IMR-90 (cell line): Measurements from ENCODE around the gene PRKAR1B. TPM values are rescaled to one million over a fixed set of nuclear protein-coding genes. Genes with fewer than 3 reads are reported as not detected.

Experiments
- ATAC-seq: fragments of 200-7000 bp; cut with Tn5 transposase; 2 replicates; pipeline ENCODE4 v1.9.1; 2020; ENCODE audit warnings: low read depth, mild to moderate bottlenecking, moderate library complexity
- BruUV-seq: library from RNA; stranded (reverse); fragments of 400-500 nt; replicated peaks from 2 replicates; lab custom pipeline; 2021; lab: Mats Ljungman, UMichigan
- CTCF ChIA-PET: fragments of 300-600 bp; formaldehyde crosslinking; extraction: SDS; loops from one replicate; lab custom pipeline; 2021; ENCODE audit warnings: antibody characterized with exemption; lab: Yijun Ruan, JAX
- POLR2A ChIA-PET: fragments of 300-600 bp; sonication (Branson Sonifier 250); formaldehyde crosslinking; loops from one replicate; lab custom pipeline; 2022; ENCODE audit warnings: antibody characterized with exemption; ENCODE audit not compliant: unreplicated experiment; lab: Charles Lee
- DNase-seq: peaks from one replicate; pipeline ENCODE4 v3.0.0; 2013
- H2AFZ ChIP-seq: replicated peaks from 2 replicates; pipeline ENCODE3; 2013; ENCODE audit warnings: low read length, mild to moderate bottlenecking; ENCODE audit not compliant: poor library complexity
- H2AK5ac ChIP-seq: 2 replicates; pipeline ENCODE4 v1.6.1; 2013; ENCODE audit warnings: low read depth, low read length, inconsistent platforms
- H2AK9ac ChIP-seq: replicated peaks from 2 replicates; pipeline ENCODE3; 2013; ENCODE audit warnings: mild to moderate bottlenecking, low read depth, low read length, moderate library complexity; ENCODE audit not compliant: poor library complexity
- H2BK120ac ChIP-seq: 2 replicates; pipeline ENCODE4 v1.6.1; 2013; ENCODE audit warnings: low read depth, low read length, inconsistent platforms
- H2BK15ac ChIP-seq: 3 replicates; pipeline ENCODE4 v1.6.1; 2013; ENCODE audit warnings: low read depth, low read length, inconsistent platforms
- H2BK20ac ChIP-seq: 2 replicates; pipeline ENCODE4 v1.6.1; 2013; ENCODE audit warnings: low read depth, mild to moderate bottlenecking, inconsistent platforms, low read length, moderate library complexity
- H2BK5ac ChIP-seq: 2 replicates; pipeline ENCODE4 v1.6.1; 2013; ENCODE audit warnings: mild to moderate bottlenecking, low read depth, low read length, inconsistent platforms; ENCODE audit not compliant: poor library complexity, severe bottlenecking
- H3K14ac ChIP-seq: replicated peaks from 2 replicates; pipeline ENCODE4 v1.6.1; 2013; ENCODE audit warnings: low read depth, low read length, inconsistent platforms
- H3K18ac ChIP-seq: 2 replicates; pipeline ENCODE4 v1.6.1; 2013; ENCODE audit warnings: low read depth, low read length, control low read depth
- H3K23ac ChIP-seq: 2 replicates; pipeline ENCODE4 v1.6.1; 2013; ENCODE audit warnings: low read depth, low read length, inconsistent platforms
- H3K27ac ChIP-seq: 2 replicates; pipeline ENCODE4 v1.5.1; 2013; ENCODE audit warnings: mild to moderate bottlenecking, control low read depth, low read length; ENCODE audit not compliant: insufficient read depth
- H3K27me3 ChIP-seq: 2 replicates; pipeline ENCODE4 v1.6.1; 2013; ENCODE audit warnings: low read length; ENCODE audit not compliant: control insufficient read depth, insufficient read depth
- H3K36me3 ChIP-seq: 2 replicates; pipeline ENCODE4 v1.6.1; 2013; ENCODE audit warnings: low read length, mixed read lengths; ENCODE audit not compliant: control insufficient read depth, insufficient read depth
- H3K4ac ChIP-seq: 2 replicates; pipeline ENCODE4 v1.6.1; 2013; ENCODE audit warnings: low read depth, low read length, inconsistent platforms
- H3K4me1 ChIP-seq: 2 replicates; pipeline ENCODE4 v1.6.1; 2013; ENCODE audit warnings: low read length, mixed read lengths; ENCODE audit not compliant: control insufficient read depth, insufficient read depth
- H3K4me2 ChIP-seq: 2 replicates; pipeline ENCODE4 v1.6.1; 2013; ENCODE audit warnings: low read depth, mild to moderate bottlenecking, control low read depth, low read length, moderate library complexity
- H3K4me3 ChIP-seq: 2 replicates; pipeline ENCODE4 v1.5.1; 2013; ENCODE audit warnings: low read depth, mild to moderate bottlenecking, control low read depth, low read length, moderate library complexity; ENCODE audit not compliant: insufficient read depth
- H3K56ac ChIP-seq: 2 replicates; pipeline ENCODE4 v1.6.1; 2013; ENCODE audit warnings: low read length, inconsistent platforms; ENCODE audit not compliant: insufficient read depth; ENCODE audit errors: extremely low read depth
- H3K79me1 ChIP-seq, 2 experiments: 2 replicates each; pipeline ENCODE4 v1.6.1; 2013; ENCODE audit warnings: low read length in 2 of 2, inconsistent platforms in 1 of 2, low read depth in 1 of 2
- H3K9ac ChIP-seq: 2 replicates; pipeline ENCODE4 v1.6.1; 2013; ENCODE audit warnings: low read depth, low read length, control low read depth
- H3K9me1 ChIP-seq: 2 replicates; pipeline ENCODE4 v1.6.1; 2013; ENCODE audit warnings: low read length, inconsistent platforms; ENCODE audit not compliant: insufficient read depth
- H3K9me3 ChIP-seq: 2 replicates; pipeline ENCODE4 v1.6.1; 2013; ENCODE audit warnings: low read length; ENCODE audit not compliant: control insufficient read depth, insufficient read depth
- H4K20me1 ChIP-seq: 2 replicates; pipeline ENCODE4 v1.6.1; 2013; ENCODE audit warnings: low read length, inconsistent platforms; ENCODE audit not compliant: insufficient read depth
- H4K5ac ChIP-seq: 2 replicates; pipeline ENCODE4 v1.6.1; 2013; ENCODE audit warnings: mild to moderate bottlenecking, low read depth, low read length, control low read depth
- H4K8ac ChIP-seq, 2 experiments: 2 replicates each; pipeline ENCODE4 v1.6.1; 2013; ENCODE audit warnings: low read depth in 2 of 2, low read length in 2 of 2, control low read depth in 1 of 2, inconsistent platforms in 1 of 2
- H4K91ac ChIP-seq: 2 replicates; pipeline ENCODE4 v1.6.1; 2013; ENCODE audit warnings: low read depth, low read length, inconsistent platforms; ENCODE audit not compliant: insufficient read depth
- CEBPB ChIP-seq: IDR thresholded peaks from 2 replicates; pipeline ENCODE4 v1.6.1; 2012; ENCODE audit warnings: low read depth, low read length, improper control_type of control experiment
- CTCF ChIP-seq: conservative IDR thresholded peaks from 2 replicates; pipeline ENCODE4 v1.5.1; 2012; ENCODE audit warnings: mild to moderate bottlenecking, low read depth, low read length, improper control_type of control experiment
- ELK1 ChIP-seq: fragments of 150-350 bp; IDR thresholded peaks from 2 replicates; pipeline ENCODE4 v1.6.1; 2016; ENCODE audit warnings: low read depth, mild to moderate bottlenecking, low read length, moderate library complexity, borderline replicate concordance
- FOS ChIP-seq: fragments of 150-350 bp; IDR thresholded peaks from 2 replicates; pipeline ENCODE4 v1.6.1; 2016; ENCODE audit warnings: low read depth, low read length
- MAZ ChIP-seq: IDR thresholded peaks from 2 replicates; pipeline ENCODE4 v1.6.1; 2012; ENCODE audit warnings: low read depth, mild to moderate bottlenecking, low read length, improper control_type of control experiment, moderate library complexity, borderline replicate concordance
- RAD21 ChIP-seq: IDR thresholded peaks from 2 replicates; pipeline ENCODE4 v1.6.1; 2012; ENCODE audit warnings: low read length, improper control_type of control experiment
- RFX5 ChIP-seq: IDR thresholded peaks from 2 replicates; pipeline ENCODE4 v1.8.0; 2012; ENCODE audit warnings: low read depth, mild to moderate bottlenecking, low read length, moderate library complexity
- SMC3 ChIP-seq: fragments of 150-350 bp; IDR thresholded peaks from 2 replicates; pipeline ENCODE4 v1.6.1; 2016; ENCODE audit warnings: low read depth, mild to moderate bottlenecking, antibody characterized with exemption, low read length, moderate library complexity
- WGBS, 2 experiments: methylation state at CpG; one replicate each; pipeline versions ENCODE4 v1.1.5 to v1.1.7; 2013; ENCODE audit warnings: missing lambda C conversion rate in 2 of 2; ENCODE audit not compliant: insufficient read length in 1 of 2; ENCODE audit errors: extremely low coverage in 2 of 2; 5-methylcytosine and 5-hydroxymethylcytosine counted together
- dilution Hi-C: fragments of 300-500 bp; cut with HindIII; formaldehyde crosslinking; loops from one replicate; pipeline ENCODE4 v1.14.3; 2018; ENCODE audit warnings: low sequenced_read_pairs; ENCODE audit not compliant: unreplicated experiment
- in situ Hi-C: fragments of 300-500 bp; cut with MboI; formaldehyde crosslinking; loops from 3 replicates; pipeline ENCODE4 v1.14.3; 2019; ENCODE audit warnings: low sequenced_read_pairs, inconsistent platforms, mixed read lengths
- intact Hi-C: fragments of 100-400 bp; cut with micrococcal nuclease; formaldehyde crosslinking; loops from 2 replicates; pipeline ENCODE4 v1.10.0; 2022
- polyA plus RNA-seq, 3 experiments: library from polyadenylated mRNA; depleted of rRNA; stranded (reverse); fragments of >200 nt; gene quantifications; 2 replicates each; pipeline ENCODE4 v1.2.3, GENCODE V29; 2012; ENCODE audit warnings: low replicate concordance in 1 of 3
- total RNA-seq: library from RNA; depleted of rRNA; stranded (reverse); fragments of >200 nt; gene quantifications from 2 replicates; pipeline ENCODE4 v1.2.3, GENCODE V29; 2012

Gene PRKAR1B
- total and polyA plus RNA-seq, 2 of the 4 experiments (the other 2 are of a cell fraction) = 15.2 to 20.2 TPM

- Histone ChIP-seq H3K4me1 (peaks cover 2% of the 10 kb centered on the region; the same call in 1 of the 2 replicates), H3K9me1 (no peaks in the 10 kb centered on the region), H4K8ac (no peak overlapping the region), H3K79me1 (no peaks in the 10 kb centered on the region), H3K9ac (no peak overlapping the region), H2BK5ac (no peak overlapping the region), H3K9me3 (peaks cover 3% of the 10 kb centered on the region), H2BK20ac (no peak overlapping the region), H4K5ac (no peak overlapping the region), H4K20me1 (no peaks in the 10 kb centered on the region), H2BK120ac (no peak overlapping the region), H3K27me3 (no peaks in the 10 kb centered on the region; the same call in 1 of the 2 replicates), H2AK5ac (no peak overlapping the region), H2AFZ (peak overlapping the region; percentile 23), H3K36me3 (no peaks in the 10 kb centered on the region), H3K4me2 (no peak overlapping the region), H2BK15ac (no peak overlapping the region), H3K4me3 (no peak overlapping the region), H4K91ac (no peak overlapping the region), H2AK9ac (no peak overlapping the region), H3K18ac (no peak overlapping the region), H3K23ac (no peak overlapping the region), H3K27ac (no peak overlapping the region), H3K56ac (no peak overlapping the region), H3K4ac (no peak overlapping the region), H3K14ac (no peak overlapping the region)
- no peak for ATAC-seq
- WGBS, 2 experiments = 50% methylated on average over 1 of the region's 12 CpGs; no CpG with 5 or more reads in 1 of the 2 experiments
- TF ChIP-seq RAD21 (no peak), CEBPB (no peak), MAZ (no peak), FOS (no peak), CTCF (no peak), ELK1 (no peak), RFX5 (no peak), SMC3 (no peak)
- DNase-seq = no peak
- ChIA-PET POLR2A (no interaction called here), CTCF (no interaction called here)
- intact Hi-C loops (no loop called here), in situ Hi-C loops (no loop called here), dilution Hi-C loops (no loop called here)
- no TSS peak for BruUV-seq
Measured at GRCh38 chr7:557558-557881, 169.6 kb downstream of the PRKAR1B start.
